Prostate gland (tissue), 2 donors: ENCODE measurements around the gene KIAA1671. TPM values are rescaled to one million over a fixed set of nuclear protein-coding genes. Genes with fewer than 3 reads are reported as not detected.
A peak's percentile ranks its signal among the peaks of the same experiment; 100 is the strongest.

Experiments
- DNase-seq: peaks from one replicate; pipeline ENCODE4 v3.0.0-alpha.2; 2019; ENCODE audit warnings: low spot score
- H3K27ac ChIP-seq, 2 donors: fragments of 200-600 bp; sonication (generic); 2 replicates each; pipeline ENCODE4 v1.5.1; 2017 to 2019
- H3K27me3 ChIP-seq: fragments of 200-600 bp; sonication (generic); replicated peaks from 2 replicates; pipeline ENCODE4 v1.5.1; 2019; ENCODE audit not compliant: insufficient read depth
- H3K36me3 ChIP-seq, 2 donors: fragments of 200-600 bp; sonication (generic); 1 replicate in 1 of 2; 2 replicates in 1 of 2; pipeline versions ENCODE4 v1.5.1 to v1.8.1; 2017 to 2019
- H3K4me1 ChIP-seq: fragments of 200-600 bp; sonication (generic); replicated peaks from 2 replicates; pipeline ENCODE4 v1.5.1; 2019
- H3K4me3 ChIP-seq, 2 donors: fragments of 200-600 bp; sonication (generic); 2 replicates each; pipeline ENCODE4 v1.5.1; 2017 to 2019
- H3K9me3 ChIP-seq: fragments of 200-600 bp; sonication (generic); 2 replicates; pipeline ENCODE4 v1.5.1; 2017
- POLR2A ChIP-seq: fragments of 450-650 bp; IDR thresholded peaks from one replicate; pipeline ENCODE4 v1.6.1; 2016; ENCODE audit warnings: antibody characterized with exemption, mild to moderate bottlenecking
- POLR2AphosphoS5 ChIP-seq: sonication (generic); formaldehyde crosslinking; IDR thresholded peaks from one replicate; pipeline ENCODE4 v1.6.1; 2017; ENCODE audit warnings: antibody characterized with exemption
- WGBS: methylation state at CpG from one replicate; pipeline ENCODE4 v1.1.5; 2018; 5-methylcytosine and 5-hydroxymethylcytosine counted together
- intact Hi-C: fragments of 100-400 bp; cut with DNase I; formaldehyde crosslinking; loops from one replicate; pipeline ENCODE4 v1.14.2; 2022
- total RNA-seq, 2 donors: library from RNA; depleted of rRNA; stranded (reverse); fragments of >200 nt; gene quantifications; one replicate each; pipeline ENCODE4 v1.1.0, GENCODE V29; 2016
- TF ChIP-seq, protein P1 (sequence below), 4 experiments: fragments of 200-600 bp in 2 of 4; fragments of 450-650 bp in 2 of 4; sonication (generic) in 2 of 4; IDR thresholded peaks; 1 replicate in 3 of 4; 2 replicates in 1 of 4; pipeline ENCODE4 v1.5.1; 2016 to 2019; ENCODE audit warnings: antibody characterized with exemption in 4 of 4, mild to moderate bottlenecking in 2 of 4, moderate library complexity in 2 of 4

KIAA1671 gene
- total RNA-seq, 2 donors from 2014 or later, result 44.8 to 53.1 TPM

- 65% methylated on average over 3 of the region's 3 CpGs for WGBS
- peaks cover 10% of the 10 kb centered on the region for H3K4me1 ChIP-seq
These were observed 71.4 kb downstream of the KIAA1671 start for GRCh38 chr22:25023879-25024278.

GRCh38 chr22:25024895-25025294 lies 72.4 kb downstream of the KIAA1671 start:
- H3K27me3 ChIP-seq, result no peaks in the 10 kb centered on the region
- no peak overlapping the region for H3K27ac ChIP-seq
- no peaks in the 10 kb centered on the region for H3K36me3 ChIP-seq
- intact Hi-C loops, result no loop called here
- WGBS, result 90% methylated on average over 3 of the region's 3 CpGs
- DNase-seq, result no peak
- H3K4me1 ChIP-seq, result peaks cover 10% of the 10 kb centered on the region
- no peaks in the 10 kb centered on the region for H3K9me3 ChIP-seq
- H3K4me3 ChIP-seq, result no peak overlapping the region
- TF ChIP-seq POLR2A (no peak), POLR2AphosphoS5 (no peak)
- TF ChIP-seq, protein P1, sequence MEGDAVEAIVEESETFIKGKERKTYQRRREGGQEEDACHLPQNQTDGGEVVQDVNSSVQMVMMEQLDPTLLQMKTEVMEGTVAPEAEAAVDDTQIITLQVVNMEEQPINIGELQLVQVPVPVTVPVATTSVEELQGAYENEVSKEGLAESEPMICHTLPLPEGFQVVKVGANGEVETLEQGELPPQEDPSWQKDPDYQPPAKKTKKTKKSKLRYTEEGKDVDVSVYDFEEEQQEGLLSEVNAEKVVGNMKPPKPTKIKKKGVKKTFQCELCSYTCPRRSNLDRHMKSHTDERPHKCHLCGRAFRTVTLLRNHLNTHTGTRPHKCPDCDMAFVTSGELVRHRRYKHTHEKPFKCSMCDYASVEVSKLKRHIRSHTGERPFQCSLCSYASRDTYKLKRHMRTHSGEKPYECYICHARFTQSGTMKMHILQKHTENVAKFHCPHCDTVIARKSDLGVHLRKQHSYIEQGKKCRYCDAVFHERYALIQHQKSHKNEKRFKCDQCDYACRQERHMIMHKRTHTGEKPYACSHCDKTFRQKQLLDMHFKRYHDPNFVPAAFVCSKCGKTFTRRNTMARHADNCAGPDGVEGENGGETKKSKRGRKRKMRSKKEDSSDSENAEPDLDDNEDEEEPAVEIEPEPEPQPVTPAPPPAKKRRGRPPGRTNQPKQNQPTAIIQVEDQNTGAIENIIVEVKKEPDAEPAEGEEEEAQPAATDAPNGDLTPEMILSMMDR (IDR thresholded peaks at IDR 0.05), result no peak

More at GRCh38 chr22:25023879-25024278, 71.4 kb downstream of the KIAA1671 start:
- no peak overlapping the region for H3K4me3 ChIP-seq
- intact Hi-C loops, result no loop called here
- H3K36me3 ChIP-seq, result no peaks in the 10 kb centered on the region
- no peaks in the 10 kb centered on the region for H3K9me3 ChIP-seq
- TF ChIP-seq, protein P1 (IDR thresholded peaks at IDR 0.05), result no peak
- TF ChIP-seq POLR2A (no peak), POLR2AphosphoS5 (no peak)
- H3K27ac ChIP-seq, result no peak overlapping the region
- DNase-seq, result no peak
- H3K27me3 ChIP-seq, result no peaks in the 10 kb centered on the region

DNA sequence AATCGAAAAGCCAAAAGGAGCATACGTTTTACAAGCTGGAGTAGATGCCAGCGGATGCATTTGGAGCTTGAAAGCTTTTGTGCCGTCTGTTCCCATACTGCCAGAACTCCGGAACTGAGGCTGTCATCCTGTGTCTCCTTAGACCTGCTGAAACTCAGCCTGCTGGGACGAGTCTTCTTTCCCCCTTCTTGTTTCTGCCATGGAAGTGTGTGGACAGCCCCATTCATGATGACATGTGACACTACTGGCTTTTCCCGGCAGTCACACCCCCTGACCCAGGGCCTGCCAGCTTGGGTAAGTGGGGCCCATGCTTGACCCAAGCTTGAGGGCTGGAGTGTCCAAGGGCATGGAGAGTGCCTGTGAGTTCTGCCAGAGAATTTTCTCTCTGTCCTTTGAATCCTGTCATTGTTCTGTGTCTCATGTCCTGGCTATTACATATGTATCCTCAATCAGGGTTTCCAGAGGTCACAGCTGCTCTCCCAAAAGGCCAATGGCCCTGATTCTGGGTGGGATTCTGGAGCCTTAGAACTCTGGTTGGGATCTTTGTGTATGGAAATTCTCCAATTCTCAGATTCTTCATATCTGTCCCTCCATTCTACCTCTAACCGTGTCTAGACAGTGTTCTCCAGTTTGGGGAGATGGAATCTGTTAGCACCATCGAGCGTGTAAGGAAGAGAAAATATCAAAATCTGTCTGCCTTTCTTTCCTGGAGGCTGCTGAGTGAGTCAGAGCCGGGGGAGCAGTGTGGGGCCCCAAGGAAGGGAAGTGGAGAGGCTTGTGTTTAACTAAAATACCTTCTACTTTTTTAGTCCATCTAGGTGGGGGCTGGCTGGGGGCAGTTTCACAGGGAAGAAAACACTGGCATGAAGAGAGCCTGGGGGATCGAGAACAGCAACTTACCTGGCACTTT lies 73.2 kb downstream of the KIAA1671 start:
- 21% methylated on average over 12 of the region's 12 CpGs for WGBS

DNA sequence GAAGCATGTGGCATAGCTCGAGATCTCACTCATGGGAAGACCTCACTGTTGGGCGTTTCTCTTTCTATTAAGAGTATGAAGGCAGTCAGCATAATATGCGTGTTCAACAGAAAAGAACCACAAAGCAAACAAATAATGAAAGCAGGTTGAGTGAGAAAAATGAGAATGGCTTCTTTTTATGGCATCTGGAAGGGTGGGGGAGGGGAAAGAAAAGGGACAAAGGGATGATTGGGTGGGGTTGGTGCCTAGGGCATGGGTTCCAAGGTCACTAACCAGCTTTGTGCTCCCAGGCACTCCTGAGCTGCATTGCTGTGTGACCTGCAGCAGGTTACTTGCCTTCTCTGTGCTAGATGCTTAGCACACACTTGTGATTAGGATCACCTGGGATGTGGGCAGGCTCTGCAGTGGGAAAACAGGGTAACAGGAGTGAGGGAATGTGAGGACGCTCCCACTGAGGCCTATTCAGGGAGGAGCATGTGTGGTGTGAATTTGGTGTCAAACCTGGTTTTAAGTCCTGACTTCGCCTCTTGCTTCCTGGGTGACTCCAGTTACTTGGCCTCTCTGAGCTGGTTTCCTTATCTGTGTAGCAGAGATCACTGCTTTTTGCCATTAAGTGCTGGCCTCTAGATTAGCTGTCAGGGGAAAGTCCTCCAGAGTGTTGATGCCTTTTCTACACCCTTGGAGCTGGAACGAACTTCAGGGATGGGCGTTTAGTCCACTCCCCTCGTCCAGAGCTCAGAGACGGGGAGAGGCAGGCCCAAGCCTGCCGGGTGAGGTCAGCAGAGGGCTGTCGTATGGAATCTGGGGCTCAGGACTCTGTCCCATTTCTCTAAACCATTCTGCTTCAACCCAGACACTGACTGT lies 74.8 kb downstream of the KIAA1671 start:
- 36% methylated on average over 11 of the region's 11 CpGs for WGBS
- Histone ChIP-seq H3K27me3 (no peaks in the 10 kb centered on the region), H3K4me3 (no peak overlapping the region), H3K27ac (peak overlapping the region in 1 of 2 donors; percentile 56), H3K4me1 (peaks cover 10% of the 10 kb centered on the region), H3K9me3 (no peaks in the 10 kb centered on the region), H3K36me3 (no peaks in the 10 kb centered on the region)
- intact Hi-C loops, result no loop called here
- TF ChIP-seq, protein P1 (IDR thresholded peaks at IDR 0.05), result no peak
- TF ChIP-seq POLR2AphosphoS5 (no peak), POLR2A (no peak)
- DNase-seq, result no peak

More for the DNA sequence above, 73.2 kb downstream of the KIAA1671 start:
- intact Hi-C loops, result no loop called here
- no peak for TF ChIP-seq POLR2AphosphoS5
- TF ChIP-seq, protein P1 (IDR thresholded peaks at IDR 0.05), result no peak
- no peak for TF ChIP-seq POLR2A
- no peaks in the 10 kb centered on the region for H3K27me3 ChIP-seq
- no peaks in the 10 kb centered on the region for H3K36me3 ChIP-seq
- no peak overlapping the region for H3K4me3 ChIP-seq
- peak overlapping the region; percentile 31 to 56 for H3K27ac ChIP-seq
- DNase-seq, result no peak
- peaks cover 10% of the 10 kb centered on the region for H3K4me1 ChIP-seq
- no peaks in the 10 kb centered on the region for H3K9me3 ChIP-seq
